ENCODE data around the gene KRI1.

DNA sequence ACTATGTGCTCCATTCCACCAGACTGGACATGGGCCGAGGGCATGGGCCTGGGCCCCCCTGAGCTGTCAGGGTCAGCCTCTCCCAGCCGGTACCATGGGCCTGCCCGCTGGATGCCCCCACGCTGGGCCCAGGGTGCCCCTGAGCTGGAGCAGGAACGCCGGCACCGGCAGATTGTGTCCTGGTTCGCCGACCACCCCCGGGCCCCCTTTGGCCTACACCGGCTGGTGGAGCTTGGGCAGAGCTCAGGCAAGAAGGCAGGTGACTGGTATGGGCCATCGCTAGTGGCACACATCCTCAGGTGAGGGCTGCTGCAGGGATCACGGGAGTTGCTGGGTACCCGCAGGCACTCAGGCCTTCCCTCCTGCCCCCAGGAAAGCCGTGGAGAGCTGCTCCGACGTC lies 19.0 kb downstream of the KRI1 start:
- TF ChIP-seq, protein P1, sequence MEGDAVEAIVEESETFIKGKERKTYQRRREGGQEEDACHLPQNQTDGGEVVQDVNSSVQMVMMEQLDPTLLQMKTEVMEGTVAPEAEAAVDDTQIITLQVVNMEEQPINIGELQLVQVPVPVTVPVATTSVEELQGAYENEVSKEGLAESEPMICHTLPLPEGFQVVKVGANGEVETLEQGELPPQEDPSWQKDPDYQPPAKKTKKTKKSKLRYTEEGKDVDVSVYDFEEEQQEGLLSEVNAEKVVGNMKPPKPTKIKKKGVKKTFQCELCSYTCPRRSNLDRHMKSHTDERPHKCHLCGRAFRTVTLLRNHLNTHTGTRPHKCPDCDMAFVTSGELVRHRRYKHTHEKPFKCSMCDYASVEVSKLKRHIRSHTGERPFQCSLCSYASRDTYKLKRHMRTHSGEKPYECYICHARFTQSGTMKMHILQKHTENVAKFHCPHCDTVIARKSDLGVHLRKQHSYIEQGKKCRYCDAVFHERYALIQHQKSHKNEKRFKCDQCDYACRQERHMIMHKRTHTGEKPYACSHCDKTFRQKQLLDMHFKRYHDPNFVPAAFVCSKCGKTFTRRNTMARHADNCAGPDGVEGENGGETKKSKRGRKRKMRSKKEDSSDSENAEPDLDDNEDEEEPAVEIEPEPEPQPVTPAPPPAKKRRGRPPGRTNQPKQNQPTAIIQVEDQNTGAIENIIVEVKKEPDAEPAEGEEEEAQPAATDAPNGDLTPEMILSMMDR (IDR thresholded peaks at IDR 0.05), result no peak
- no peak for TF ChIP-seq POLR2AphosphoS5 (IDR thresholded peaks at IDR 0.05; ENCODE audit: insufficient read depth in 1 of 2, low read depth in 1 of 2)
